ENCODE results near the gene TBX15.

The TBX15 gene

DNA sequence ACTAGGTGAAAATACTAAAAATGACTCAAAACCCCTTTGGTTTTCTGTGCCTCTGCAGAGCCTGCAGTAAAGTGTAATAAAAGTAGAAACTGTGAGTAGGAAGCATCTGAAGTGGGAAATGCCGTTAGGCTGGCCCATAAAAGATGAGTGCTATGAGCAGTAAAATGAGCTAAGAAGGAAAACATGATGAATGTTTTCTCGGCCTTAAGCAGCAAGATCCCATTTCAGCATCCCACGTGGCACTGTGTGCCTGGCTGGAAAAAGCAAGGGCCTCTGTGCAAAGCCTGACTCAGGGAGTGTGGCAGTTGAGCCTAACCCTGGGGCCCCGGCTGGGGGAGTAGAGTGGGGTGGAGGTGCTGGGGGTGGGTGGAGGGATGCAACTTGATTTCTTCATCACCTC lies 109.5 kb downstream of the TBX15 start:
- DNase-seq = no peak

DNA sequence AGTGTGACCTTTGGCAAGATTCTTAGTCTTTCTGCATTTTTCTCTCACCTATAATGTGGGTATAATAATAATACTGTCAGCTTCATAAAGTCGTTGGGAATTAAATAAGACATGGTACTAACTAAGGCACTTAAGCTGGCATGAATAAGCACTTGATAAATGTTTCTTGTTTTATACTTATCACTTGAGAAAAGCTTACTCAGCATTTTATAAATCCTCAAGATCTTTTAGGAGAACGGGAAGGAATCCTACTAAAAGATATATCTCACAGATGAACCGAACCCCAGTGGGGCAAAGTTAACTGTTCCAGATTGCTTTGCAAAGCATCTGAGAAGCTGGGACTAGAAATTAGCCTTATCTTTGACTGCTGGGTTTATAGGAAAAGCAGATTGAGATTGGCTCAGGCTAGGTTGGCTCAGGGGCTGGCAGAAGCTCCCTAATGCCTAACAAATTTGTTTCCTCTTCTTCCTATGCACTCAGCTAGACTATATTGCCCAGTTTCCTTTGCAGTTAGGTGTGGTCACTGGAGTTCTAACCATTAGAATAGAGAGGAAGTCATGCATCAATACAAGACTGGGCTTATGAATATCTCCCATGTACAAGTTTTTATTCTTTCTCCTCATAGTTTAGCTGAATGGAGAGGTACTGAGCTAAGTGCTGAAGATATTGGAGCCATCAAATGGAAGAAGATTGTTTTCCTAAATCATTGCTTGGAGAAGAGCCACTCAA lies 110.3 kb downstream of the TBX15 start:
- no peak for DNase-seq

DNA sequence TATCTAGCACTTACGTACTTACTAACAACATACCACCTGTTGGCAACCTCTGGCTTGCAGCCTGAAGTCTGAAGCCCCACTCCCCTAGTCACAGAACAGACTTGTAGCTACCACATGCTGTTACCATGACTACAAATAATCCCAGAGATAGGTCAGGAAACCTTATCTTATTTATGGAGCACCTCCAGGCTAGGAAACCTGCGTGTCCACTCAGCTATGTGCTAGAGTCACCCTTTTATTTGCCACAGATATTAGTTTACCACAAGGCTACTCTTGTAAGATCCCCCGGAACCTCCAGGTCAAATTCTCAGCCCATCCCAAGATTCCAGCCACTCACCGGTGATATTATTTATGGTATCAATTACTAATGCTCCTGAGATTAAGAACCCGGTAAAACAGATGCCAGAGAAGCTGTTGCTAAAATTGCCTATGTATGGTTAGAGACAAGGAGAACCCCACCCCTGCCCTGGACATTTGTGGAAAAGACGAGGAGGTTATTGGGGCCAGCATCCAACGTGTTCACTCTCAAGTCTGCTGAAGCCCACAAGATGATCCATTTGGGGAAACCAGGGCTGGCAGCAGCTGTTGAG lies 116.5 kb downstream of the TBX15 start:
- no peak for DNase-seq

DNA sequence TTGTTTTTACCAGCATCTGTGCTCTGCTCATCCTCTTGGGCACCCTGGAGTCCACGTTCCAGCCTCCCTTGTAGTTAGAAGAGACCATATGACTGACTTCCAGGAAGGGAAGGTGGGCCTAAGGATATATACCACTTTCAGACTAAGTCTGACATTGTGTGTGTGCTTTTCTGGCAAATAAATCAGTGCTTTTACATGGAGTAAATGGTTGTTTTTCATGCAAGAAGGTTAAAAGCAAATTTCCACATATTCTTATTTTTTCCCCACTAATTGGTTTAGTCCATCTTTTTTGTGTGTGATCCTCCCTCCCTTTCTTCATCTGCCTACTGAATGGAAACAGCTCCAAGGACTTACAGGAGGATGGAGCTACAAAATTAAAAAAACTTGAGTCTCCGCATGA lies 119.8 kb downstream of the TBX15 start:
- DNase-seq = no peak

DNA sequence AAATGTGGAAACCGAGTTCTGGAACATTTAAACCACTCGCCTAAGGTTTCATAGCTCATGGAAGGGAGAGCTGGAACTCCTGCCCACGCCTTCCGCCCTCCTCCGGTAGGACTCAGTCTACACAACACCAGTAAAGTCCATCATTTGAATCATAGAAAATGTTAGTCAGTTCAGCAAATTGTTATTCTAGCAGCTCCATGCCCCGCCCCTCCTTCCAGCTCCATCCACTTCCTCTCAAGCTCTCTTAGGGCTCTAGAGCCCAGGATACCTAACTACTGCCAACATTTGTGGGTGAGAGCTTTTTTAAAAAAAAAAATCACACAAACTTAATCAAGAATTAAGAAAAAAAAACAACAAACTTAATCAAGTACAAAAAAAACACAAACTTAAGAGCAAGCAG lies 121.8 kb downstream of the TBX15 start:
- DNase-seq = no peak

DNA sequence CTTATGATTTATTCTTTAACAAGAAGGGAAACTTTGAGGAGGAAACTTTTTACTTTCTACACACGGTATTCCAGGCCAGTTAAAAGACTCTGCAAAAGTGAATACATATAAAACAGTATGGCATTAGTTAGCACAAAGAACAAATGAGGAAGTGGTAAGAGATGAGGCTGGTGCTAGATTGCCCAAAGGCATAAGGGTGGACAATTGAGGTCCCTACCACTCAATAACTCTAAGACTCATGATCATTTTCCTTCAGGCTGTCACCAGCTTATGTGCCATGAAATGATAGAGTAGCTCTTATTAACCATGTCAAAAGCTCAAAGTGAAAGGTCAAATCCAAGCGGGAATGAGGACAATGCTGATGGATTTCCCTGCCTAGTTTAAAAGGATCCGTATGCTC lies 124.5 kb downstream of the TBX15 start:
- DNase-seq = no peak

DNA sequence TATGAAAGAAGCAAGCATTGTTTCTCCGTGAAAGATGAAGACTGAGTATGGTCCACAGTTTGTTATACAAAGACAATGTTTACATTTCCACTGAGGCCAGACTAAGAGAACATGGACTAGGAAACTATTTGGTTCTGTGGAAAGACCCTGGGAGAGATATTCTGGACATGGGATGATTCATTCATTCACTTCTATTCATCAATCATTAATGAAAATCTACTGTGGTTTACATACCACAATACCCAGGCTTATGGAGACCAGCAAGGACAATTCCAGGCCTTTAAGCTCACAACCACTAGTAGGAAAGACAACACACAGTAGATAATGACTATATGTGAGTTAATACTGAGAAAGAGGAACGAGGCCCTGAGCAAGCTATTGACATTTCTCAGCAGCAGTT lies 125.4 kb downstream of the TBX15 start:
- no peak for DNase-seq

DNA sequence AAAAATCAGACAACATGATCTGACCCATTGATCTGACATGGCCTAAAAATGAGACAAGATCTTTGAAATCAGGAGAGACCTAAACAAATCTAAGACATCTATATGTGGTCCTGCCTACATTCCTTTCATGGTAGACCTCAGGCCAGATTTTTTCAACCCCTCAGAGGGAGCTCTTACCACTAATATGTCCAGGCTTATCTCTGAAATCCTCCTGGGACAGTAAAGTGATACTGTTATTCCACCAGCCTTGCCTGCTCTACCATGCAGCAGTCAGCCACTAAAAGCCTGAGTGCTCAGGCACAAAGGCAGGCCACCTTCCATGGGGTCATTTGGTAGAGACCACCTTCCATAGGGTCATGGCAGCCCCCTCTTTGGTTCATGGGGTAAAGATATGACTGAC lies 126.9 kb downstream of the TBX15 start:
- DNase-seq = no peak

DNA sequence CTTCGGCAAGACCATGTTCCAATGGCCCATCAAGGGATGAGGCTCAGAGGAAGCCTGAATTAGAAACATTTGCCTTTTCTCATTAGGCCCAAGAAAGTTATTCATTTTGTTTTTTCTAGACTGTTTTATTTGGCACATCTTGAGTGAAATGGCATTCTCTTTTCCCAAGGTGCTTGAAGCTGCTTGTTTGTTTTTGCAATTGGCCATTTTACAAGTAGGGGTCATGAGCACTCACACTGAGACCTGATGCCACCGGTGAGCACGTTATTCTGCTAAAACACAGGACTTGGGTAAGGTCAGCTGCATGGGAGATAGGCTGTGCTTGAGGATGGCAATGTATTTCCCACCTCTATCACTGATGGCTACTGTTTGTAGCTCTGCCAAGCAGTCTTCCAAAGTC lies 128.1 kb downstream of the TBX15 start:
- no peak for DNase-seq

DNA sequence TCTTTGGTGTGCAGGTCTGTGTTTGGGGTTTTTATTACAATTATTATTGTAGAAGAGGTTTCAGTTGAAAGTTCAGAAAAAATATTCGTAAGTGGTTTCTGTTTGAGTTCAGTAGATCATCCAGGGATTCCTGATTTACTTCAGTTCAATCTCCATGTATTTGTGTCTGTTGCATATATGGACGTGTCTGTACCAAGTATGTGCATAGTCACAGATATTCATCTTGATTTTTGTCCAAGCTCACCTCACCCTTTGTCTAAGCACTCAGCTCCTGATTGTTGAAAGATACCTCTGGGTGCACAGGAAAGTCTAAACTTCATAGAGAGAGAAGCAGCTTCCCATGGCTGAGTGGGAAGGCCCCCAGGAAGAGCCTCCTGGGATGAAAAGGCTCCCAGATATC lies 141.7 kb downstream of the TBX15 start:
- DNase-seq = no peak

DNA sequence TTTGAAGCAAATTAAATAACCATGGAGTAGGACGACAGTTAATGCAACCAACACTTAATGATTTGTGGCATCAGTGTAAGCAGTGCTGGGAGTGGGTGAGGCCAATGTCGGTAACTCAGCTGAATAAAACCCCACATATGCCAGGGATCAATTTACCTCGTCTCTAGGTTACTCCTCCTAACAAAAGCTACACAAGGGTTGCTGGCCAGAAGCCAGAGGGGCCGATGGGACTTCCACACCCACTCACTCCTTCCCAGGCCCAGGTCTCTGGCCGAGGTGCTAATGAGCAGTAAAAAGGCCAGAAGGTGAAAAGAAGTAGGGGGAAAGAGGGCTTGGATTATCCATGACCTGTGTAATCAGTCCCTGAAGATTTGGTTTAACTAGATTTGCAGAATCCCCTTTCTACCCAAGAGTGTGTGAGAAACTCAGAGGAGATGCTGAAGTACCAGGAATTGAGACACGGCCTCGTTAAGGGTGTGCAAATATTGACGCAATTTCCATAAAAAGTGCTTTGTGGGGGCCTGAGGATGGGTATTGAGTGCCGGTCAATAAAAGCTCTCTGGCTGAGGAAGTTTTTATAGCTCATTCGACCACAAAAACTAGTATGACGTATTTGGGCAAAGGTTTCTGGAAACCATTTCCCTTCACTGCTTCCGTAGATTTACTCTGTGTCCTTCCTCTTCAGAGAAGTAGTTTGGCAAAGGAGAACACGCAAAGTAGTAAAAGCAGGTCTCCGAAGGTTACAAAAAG lies 145.5 kb downstream of the TBX15 start:
- peak; percentile 89 for DNase-seq

DNA sequence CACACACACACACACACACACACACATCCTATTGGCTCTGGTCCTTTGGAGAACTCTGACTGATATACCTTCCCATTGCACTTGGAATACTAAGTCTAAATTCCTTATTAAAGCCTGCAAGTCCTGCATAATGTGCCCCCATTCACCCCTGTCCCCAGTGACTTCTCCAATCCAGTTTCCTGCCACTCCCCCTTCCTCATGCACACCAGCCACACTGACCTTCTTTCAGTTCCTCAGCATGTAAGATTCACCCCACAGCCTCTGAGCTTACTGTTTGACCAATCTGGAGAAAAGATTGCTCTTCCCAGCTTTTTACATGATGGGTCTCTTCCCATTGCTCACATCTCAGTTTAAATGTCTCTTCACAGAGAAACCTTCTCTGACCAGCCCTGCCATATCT lies 146.6 kb downstream of the TBX15 start:
- no peak for DNase-seq

Data from NCI-H1105 treated with DMSO at 0.1 percent for 48 hours (cell line).